Astrocyte of the cerebellum (primary cell): Measurements from ENCODE around the gene E4F1.

Source experiments
- DNase-seq: peaks from one replicate; pipeline ENCODE4 v3.0.0-alpha.2; 2011; ENCODE audit warnings: low read depth
- H3K4me3 ChIP-seq: 2 replicates; pipeline ENCODE4 v1.5.1; 2011; ENCODE audit warnings: mild to moderate bottlenecking, low read depth, low read length, moderate library complexity
- in situ Hi-C: cut with HindIII; loops from 2 replicates; pipeline ENCODE4 v1.10.0; 2017; ENCODE audit warnings: low sequenced_read_pairs
- TF ChIP-seq, protein P1 (sequence below): IDR thresholded peaks from 2 replicates; pipeline ENCODE4 v1.5.1; 2012; ENCODE audit warnings: low read length, low read depth, moderate library complexity, mild to moderate bottlenecking; ENCODE audit errors: missing control alignments

E4F1 gene

DNA sequence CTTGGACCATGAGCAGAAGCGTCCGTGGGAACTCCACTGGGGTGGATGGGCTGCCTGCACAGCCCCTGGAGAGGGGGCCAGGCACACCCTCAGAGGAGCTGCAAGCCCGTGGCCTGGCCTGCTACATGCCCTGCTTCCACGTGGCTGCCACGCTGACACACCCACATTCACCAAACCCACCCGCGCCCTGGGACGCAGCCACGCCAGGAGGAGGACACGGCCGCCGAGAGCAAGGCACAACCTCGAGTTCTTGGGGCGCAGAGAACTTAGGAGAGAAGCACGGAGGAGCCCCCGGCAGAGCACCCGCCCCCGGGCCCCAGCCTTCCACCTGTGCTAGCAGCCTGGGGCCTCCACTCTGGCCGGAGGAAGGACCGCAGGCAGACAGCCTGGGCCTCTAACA, 45.8 kb upstream of the E4F1 start:
- in situ Hi-C loops = no loop called here
- TF ChIP-seq, protein P1, sequence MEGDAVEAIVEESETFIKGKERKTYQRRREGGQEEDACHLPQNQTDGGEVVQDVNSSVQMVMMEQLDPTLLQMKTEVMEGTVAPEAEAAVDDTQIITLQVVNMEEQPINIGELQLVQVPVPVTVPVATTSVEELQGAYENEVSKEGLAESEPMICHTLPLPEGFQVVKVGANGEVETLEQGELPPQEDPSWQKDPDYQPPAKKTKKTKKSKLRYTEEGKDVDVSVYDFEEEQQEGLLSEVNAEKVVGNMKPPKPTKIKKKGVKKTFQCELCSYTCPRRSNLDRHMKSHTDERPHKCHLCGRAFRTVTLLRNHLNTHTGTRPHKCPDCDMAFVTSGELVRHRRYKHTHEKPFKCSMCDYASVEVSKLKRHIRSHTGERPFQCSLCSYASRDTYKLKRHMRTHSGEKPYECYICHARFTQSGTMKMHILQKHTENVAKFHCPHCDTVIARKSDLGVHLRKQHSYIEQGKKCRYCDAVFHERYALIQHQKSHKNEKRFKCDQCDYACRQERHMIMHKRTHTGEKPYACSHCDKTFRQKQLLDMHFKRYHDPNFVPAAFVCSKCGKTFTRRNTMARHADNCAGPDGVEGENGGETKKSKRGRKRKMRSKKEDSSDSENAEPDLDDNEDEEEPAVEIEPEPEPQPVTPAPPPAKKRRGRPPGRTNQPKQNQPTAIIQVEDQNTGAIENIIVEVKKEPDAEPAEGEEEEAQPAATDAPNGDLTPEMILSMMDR = no peak
- no peak overlapping the region for H3K4me3 ChIP-seq

DNA sequence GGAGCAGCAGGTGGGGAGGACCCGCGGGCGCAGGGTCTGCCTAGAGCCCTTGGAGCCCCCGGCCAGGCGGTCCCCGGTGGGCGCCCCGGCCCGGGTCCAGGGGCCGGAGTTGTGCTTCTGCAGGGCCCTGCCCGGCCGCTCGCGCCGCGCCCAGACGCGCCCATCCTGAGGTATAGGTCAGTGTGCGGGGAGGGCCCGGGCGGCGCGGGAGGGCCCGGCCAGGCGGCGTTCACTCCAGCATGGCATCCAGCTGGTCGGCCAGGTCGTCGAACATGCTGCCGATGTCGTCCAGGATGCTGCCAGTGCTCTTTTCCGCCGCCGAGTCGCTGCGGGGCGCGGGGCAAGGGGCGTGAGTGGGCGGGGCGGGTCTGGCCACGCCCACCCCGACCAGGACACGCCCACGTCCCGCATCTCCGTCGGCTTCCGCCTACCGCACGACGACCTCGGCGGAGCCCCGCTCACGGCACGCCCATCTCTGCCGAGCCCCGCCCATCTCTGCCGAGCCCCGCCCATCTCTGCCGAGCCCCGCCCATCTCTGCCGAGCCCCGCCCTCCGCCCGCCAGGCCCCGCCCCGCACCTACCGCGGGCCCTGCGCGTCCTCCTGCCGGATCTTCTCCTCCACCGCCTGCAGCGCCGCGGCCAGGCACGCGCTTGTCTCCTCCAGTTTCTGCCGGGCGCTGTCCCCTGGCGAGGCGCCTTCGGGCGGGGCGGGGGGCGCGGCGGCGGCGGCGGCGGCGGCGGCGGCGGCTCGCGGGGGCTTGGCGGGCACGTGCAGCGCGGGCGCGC, 44.9 kb upstream of the E4F1 start:
- TF ChIP-seq, protein P1 = no peak
- DNase-seq = no peak
- in situ Hi-C loops = no loop called here
- no peak overlapping the region for H3K4me3 ChIP-seq

More for the DNA sequence above, 45.8 kb upstream of the E4F1 start:
- no peak for DNase-seq

DNA sequence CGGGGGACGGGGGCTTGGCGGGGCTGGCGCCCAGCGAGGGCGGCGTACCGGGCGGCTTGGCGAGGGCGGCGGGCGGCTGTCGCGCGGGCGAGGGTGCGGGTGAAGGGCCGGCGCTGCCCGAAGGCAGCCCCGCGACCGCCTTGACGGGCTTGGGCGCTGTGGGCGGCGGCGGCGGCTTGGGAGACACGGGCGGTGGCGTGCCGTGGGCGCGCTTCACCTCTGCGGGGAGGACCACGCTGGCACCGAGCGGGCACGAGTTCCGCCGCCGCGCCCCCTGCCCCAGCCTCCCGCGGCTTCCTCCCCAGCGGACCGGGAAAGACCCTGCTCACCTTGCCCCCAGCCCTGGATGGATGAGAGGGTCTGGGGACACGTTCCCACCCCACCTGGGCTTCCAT, 44.3 kb upstream of the E4F1 start:
- DNase-seq = no peak
- H3K4me3 ChIP-seq = no peak overlapping the region
- in situ Hi-C loops = no loop called here
- TF ChIP-seq, protein P1 = no peak

DNA sequence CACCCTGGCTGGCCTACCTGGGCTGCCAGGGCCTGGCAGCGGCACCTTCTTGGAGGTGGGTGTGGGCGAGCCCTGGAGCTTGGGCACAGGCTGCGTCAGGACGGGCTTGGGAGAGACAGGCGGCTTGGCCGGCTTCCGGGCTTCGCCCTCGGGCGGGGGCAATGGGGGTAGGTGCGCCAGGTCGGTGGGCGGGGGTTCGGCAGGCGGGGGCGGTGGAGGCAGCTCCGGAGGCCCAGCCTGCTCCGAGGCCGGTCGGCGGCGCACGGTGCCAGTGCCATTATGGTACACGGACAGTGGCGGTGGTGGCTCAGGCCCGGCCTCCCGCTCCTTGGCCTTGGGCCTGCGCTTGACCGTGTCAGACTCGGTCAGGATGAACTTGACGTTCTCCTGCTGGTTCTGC, 43.8 kb upstream of the E4F1 start:
- in situ Hi-C loops = no loop called here
- DNase-seq = no peak
- TF ChIP-seq, protein P1 = no peak
- H3K4me3 ChIP-seq = no peak overlapping the region

DNA sequence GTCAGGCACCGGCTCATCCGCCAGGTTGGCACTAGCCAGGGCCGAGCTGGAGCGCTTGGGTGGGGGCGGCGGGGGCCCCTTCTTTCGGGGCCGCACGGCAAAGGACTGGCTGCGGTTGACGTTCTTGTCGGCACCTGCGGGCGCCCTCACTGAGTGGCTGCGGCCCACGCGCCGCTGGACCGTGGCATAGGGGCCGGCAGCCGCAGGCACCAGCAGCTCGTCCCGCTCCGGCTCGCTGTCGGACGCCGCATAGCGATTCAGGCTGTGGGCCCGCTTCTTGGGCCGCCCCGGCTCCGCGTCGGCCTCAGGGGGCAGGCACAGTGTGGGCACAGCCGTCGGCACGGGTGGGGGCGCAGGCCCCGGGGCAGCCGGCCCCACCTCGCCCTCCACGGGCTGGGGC, 42.9 kb upstream of the E4F1 start:
- DNase-seq = no peak
- TF ChIP-seq, protein P1 = no peak
- H3K4me3 ChIP-seq = no peak overlapping the region
- in situ Hi-C loops = no loop called here

DNA sequence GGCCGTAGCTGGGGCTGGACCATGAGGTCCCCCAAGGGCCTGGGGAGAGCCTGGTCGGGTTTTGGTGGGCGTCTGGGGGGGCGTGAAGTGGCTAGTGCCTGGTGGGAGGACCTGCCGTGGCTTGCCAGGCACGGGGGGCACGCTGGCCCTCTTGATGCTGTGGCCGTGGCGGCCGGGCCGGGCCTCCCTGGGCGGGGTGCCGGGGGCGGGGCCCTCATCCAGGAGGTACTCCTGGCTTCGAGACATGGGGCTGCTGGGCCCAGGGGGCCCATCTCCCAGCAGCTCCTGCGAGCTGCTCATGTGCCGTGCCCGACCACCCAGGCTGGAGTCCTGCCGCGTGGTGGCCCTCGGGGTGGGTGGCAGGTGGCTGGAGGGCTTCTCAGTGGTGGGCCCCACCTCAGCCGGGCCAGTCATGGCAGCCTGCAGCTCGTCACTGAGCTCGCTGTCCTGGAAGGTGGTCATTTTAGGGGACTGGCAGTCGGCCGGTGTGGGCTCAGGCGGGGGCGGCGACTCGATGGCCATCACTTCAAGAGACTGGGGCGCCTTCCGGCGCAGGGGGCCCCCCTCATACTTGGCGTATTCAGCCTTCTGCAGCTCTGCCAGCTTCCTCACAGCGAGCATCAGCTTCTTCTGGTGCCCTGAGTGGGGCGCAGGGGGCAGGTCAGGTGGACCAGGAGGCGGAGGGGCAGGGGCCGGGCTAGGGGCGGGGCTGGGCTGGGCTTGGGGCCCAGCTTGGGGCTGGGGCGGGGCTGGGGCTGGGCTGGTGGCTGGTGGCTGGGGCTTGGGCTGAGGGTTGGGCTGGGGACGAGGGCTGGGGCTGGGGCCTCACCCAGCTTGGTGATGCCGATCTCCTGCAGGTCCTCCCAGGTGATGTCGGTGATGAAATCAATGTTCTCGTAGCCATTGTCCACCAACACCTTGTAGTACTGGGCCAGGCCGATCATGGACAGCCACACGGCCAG, 42.1 kb upstream of the E4F1 start:
- TF ChIP-seq, protein P1 = no peak
- H3K4me3 ChIP-seq = no peak overlapping the region
- no peak for DNase-seq
- in situ Hi-C loops = no loop called here
